ENCODE data around the gene NONO. TPM values are rescaled to one million over a fixed set of nuclear protein-coding genes. Genes with fewer than 3 reads are reported as not detected.

The NONO gene, protein sequence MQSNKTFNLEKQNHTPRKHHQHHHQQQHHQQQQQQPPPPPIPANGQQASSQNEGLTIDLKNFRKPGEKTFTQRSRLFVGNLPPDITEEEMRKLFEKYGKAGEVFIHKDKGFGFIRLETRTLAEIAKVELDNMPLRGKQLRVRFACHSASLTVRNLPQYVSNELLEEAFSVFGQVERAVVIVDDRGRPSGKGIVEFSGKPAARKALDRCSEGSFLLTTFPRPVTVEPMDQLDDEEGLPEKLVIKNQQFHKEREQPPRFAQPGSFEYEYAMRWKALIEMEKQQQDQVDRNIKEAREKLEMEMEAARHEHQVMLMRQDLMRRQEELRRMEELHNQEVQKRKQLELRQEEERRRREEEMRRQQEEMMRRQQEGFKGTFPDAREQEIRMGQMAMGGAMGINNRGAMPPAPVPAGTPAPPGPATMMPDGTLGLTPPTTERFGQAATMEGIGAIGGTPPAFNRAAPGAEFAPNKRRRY
- total RNA-seq, result 100 to 1,000 TPM; 276 to 526 (median 303) TPM

- H3K4me1 ChIP-seq (replicated peaks in 1 of 2), result peaks cover 7 to 14% of the 10 kb centered on the region in 2 donors
- 0 to 40% (median 0%) methylated on average over 2 to 11 of the region's 57 CpGs; no CpG with 5 or more reads in 7 of the 10 experiments for WGBS, 10 experiments
- H3K27ac ChIP-seq, result peak within 1 kb of the TSS; percentile 97
- in situ Hi-C loops (cut with MboI; ENCODE audit: low pct_unique_long_range_greater_than_20kb in 2 of 9, low sequenced_read_pairs in 9 of 9, unreplicated experiment in 9 of 9), result no loop called here
- peak within 1 kb of the TSS; percentile 62 to 89 (median 68) for H3K4me3 ChIP-seq
- ATAC-seq (replicated peaks in 6 of 8), result peak; percentile 84 to 92 (median 88)
Measured at GRCh38 chrX:71283403-71284143, at the start of gene NONO. Gene NONO, plus strand, starts transcription at chrX:71283635. Its CDS starts 7,003 bp downstream, at chrX:71290638.

DNA sequence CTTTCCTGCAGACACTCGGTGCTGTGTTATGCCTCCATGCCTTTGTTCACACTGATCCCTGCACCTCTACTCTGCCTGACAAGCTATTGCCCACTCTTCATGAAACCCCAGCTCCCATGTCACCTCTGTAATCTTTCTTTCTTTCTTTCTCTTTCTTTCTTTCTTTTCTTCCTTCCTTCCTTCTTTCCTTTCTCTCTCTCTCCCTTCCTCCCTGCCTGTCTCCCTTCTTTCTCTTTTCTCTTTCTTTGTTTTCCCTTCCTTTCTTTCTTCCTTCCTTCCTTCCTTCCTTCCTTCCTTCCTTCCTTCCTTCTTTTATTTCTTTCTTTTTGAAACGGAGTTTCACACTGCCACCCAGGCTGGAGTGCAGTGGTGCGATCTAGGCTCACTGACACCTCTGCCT is 48.0 kb upstream of the NONO start:
- no peak for ATAC-seq (replicated peaks in 6 of 8)
- Histone ChIP-seq H3K4me3 (no peak overlapping the region), H3K4me1 (replicated peaks in 1 of 2) (no peaks in the 10 kb centered on the region), H3K27ac (no peak overlapping the region)
- in situ Hi-C loops (cut with MboI; ENCODE audit: low pct_unique_long_range_greater_than_20kb in 2 of 9, low sequenced_read_pairs in 9 of 9, unreplicated experiment in 9 of 9), result no loop called here
- WGBS, 10 experiments, result 20 to 100% (median 67%) methylated on average over 1 to 3 of the region's 3 CpGs; no CpG with 5 or more reads in 3 of the 10 experiments

- Histone ChIP-seq H3K4me1 (replicated peaks in 1 of 2) (no peaks in the 10 kb centered on the region), H3K4me3 (no peak overlapping the region), H3K27ac (no peak overlapping the region)
- in situ Hi-C loops (cut with MboI; ENCODE audit: low pct_unique_long_range_greater_than_20kb in 2 of 9, low sequenced_read_pairs in 9 of 9, unreplicated experiment in 9 of 9), result no loop called here
- no CpG with 5 or more reads among the region's 1 CpG for WGBS, 10 experiments
- no peak for ATAC-seq (replicated peaks in 6 of 8)
Measured at GRCh38 chrX:71236836-71237235, 46.6 kb upstream of the NONO start.

GRCh38 chrX:71239781-71240180 is 43.7 kb upstream of the NONO start:
- no peaks in the 10 kb centered on the region for H3K4me1 ChIP-seq (replicated peaks in 1 of 2)
- in situ Hi-C loops (cut with MboI; ENCODE audit: low pct_unique_long_range_greater_than_20kb in 2 of 9, low sequenced_read_pairs in 9 of 9, unreplicated experiment in 9 of 9), result no loop called here
- no peak overlapping the region for H3K27ac ChIP-seq
- ATAC-seq (replicated peaks in 6 of 8), result peak in 1 of 8 experiments; percentile 28
- H3K4me3 ChIP-seq, result no peak overlapping the region
- 20 to 73% methylated on average over 1 to 2 of the region's 3 CpGs; no CpG with 5 or more reads in 8 of the 10 experiments for WGBS, 10 experiments

- 100% methylated on average over 2 of the region's 6 CpGs; no CpG with 5 or more reads in 9 of the 10 experiments for WGBS, 10 experiments
- no peak overlapping the region for H3K27ac ChIP-seq
- H3K4me1 ChIP-seq (replicated peaks in 1 of 2), result no peaks in the 10 kb centered on the region
- no peak overlapping the region for H3K4me3 ChIP-seq
- in situ Hi-C loops (cut with MboI; ENCODE audit: low pct_unique_long_range_greater_than_20kb in 2 of 9, low sequenced_read_pairs in 9 of 9, unreplicated experiment in 9 of 9), result no loop called here
- no peak for ATAC-seq (replicated peaks in 6 of 8)
Measured at GRCh38 chrX:71241301-71241700, 42.1 kb upstream of the NONO start.

DNA sequence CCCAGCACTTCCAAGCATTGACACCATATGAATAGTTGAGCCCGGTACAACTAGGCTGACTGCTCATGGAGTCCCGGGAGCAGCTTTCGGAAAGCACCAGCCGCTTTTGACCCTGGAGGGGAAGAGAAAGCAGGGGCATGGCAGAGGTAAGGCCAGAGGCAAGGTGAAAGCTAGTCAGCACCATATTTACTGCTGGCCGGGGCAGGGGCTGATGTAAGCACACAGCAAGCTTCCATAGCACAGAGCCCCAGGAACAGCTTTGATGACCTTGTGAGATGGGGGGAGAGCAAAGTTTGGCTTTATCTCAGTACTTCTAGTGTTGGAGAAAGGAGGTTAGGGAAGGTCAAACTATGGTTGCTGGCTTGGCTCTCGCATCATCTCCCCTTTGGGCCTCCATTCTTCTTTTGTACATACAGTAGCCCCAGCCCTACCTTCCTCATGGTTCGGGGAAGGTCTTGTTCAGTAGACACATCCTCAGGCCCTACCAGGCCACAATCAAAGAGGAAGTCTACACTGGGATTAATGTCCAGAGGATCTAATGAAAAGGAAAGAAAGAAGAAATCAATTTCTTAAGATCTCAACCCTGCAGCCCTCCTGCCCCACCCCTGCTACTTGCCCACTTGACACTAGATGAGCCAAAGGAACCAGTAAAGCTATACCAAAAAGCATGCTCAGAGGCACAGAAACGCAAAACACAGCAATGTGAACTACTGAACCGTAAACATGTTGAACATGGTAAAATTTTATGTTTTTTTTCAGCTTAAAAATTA is 38.9 kb upstream of the NONO start:
- no peak for ATAC-seq (replicated peaks in 6 of 8)
- Histone ChIP-seq H3K4me3 (no peak overlapping the region), H3K4me1 (replicated peaks in 1 of 2) (no peaks in the 10 kb centered on the region), H3K27ac (no peak overlapping the region)
- 26 to 100% (median 90%) methylated on average over 1 to 3 of the region's 9 CpGs; no CpG with 5 or more reads in 4 of the 10 experiments for WGBS, 10 experiments
- in situ Hi-C loops (cut with MboI; ENCODE audit: low pct_unique_long_range_greater_than_20kb in 2 of 9, low sequenced_read_pairs in 9 of 9, unreplicated experiment in 9 of 9), result no loop called here

GRCh38 chrX:71245159-71245558 is 38.3 kb upstream of the NONO start:
- H3K4me1 ChIP-seq (replicated peaks in 1 of 2), result no peaks in the 10 kb centered on the region
- in situ Hi-C loops (cut with MboI; ENCODE audit: low pct_unique_long_range_greater_than_20kb in 2 of 9, low sequenced_read_pairs in 9 of 9, unreplicated experiment in 9 of 9), result no loop called here
- no peak for ATAC-seq (replicated peaks in 6 of 8)
- 50 to 100% (median 81%) methylated on average over 1 to 2 of the region's 2 CpGs; no CpG with 5 or more reads in 6 of the 10 experiments for WGBS, 10 experiments
- H3K4me3 ChIP-seq, result no peak overlapping the region
- no peak overlapping the region for H3K27ac ChIP-seq

DNA sequence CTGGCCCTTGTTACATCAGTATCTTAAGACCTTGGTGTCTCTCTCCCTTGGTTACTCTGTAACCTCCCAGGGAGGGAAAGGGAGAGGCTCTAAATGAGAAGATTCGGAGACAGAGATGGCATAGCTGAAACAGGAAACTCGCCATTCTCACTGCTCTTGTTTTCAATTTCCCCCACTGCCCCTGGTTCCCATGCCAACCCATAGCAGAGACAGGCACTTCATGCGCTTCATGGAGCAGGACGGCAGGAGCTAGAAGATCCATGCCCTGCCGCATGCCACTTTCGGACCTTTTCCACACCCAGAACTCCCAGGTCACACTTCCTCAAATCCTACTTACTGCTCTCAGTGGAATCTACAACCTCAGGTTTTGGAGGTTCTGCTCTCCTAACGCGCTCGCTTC is 32.6 kb upstream of the NONO start:
- H3K4me1 ChIP-seq (replicated peaks in 1 of 2), result peaks cover 14 to 17% of the 10 kb centered on the region in 2 donors
- 59 to 100% (median 60%) methylated on average over 1 to 3 of the region's 9 CpGs; no CpG with 5 or more reads in 7 of the 10 experiments for WGBS, 10 experiments
- in situ Hi-C loops (cut with MboI; ENCODE audit: low pct_unique_long_range_greater_than_20kb in 2 of 9, low sequenced_read_pairs in 9 of 9, unreplicated experiment in 9 of 9), result no loop called here
- H3K27ac ChIP-seq, result no peak overlapping the region
- no peak overlapping the region for H3K4me3 ChIP-seq
- no peak for ATAC-seq (replicated peaks in 6 of 8)

GRCh38 chrX:71251466-71251973 is 31.9 kb upstream of the NONO start:
- no peak overlapping the region for H3K27ac ChIP-seq
- H3K4me3 ChIP-seq, result no peak overlapping the region
- peaks cover 14 to 17% of the 10 kb centered on the region in 2 donors for H3K4me1 ChIP-seq (replicated peaks in 1 of 2)
- WGBS, 10 experiments, result no CpG with 5 or more reads among the region's 8 CpGs
- no peak for ATAC-seq (replicated peaks in 6 of 8)
- in situ Hi-C loops (cut with MboI; ENCODE audit: low pct_unique_long_range_greater_than_20kb in 2 of 9, low sequenced_read_pairs in 9 of 9, unreplicated experiment in 9 of 9), result no loop called here

GRCh38 chrX:71252221-71252620 is 31.2 kb upstream of the NONO start:
- WGBS, 10 experiments, result no CpG with 5 or more reads among the region's 2 CpGs
- Histone ChIP-seq H3K4me1 (replicated peaks in 1 of 2) (peaks cover 14 to 17% of the 10 kb centered on the region in 2 donors), H3K27ac (no peak overlapping the region), H3K4me3 (peak overlapping the region in 3 of 5 donors; percentile 76 to 86 (median 84))
- in situ Hi-C loops (cut with MboI; ENCODE audit: low pct_unique_long_range_greater_than_20kb in 2 of 9, low sequenced_read_pairs in 9 of 9, unreplicated experiment in 9 of 9), result no loop called here
- no peak for ATAC-seq (replicated peaks in 6 of 8)

- Histone ChIP-seq H3K27ac (peak overlapping the region; percentile 85 to 92), H3K4me1 (replicated peaks in 1 of 2) (peaks cover 14 to 17% of the 10 kb centered on the region in 2 donors), H3K4me3 (peak overlapping the region; percentile 76 to 99 (median 86))
- in situ Hi-C loops (cut with MboI; ENCODE audit: low pct_unique_long_range_greater_than_20kb in 2 of 9, low sequenced_read_pairs in 9 of 9, unreplicated experiment in 9 of 9), result no loop called here
- ATAC-seq (replicated peaks in 6 of 8), result peak in 3 of 8 experiments; percentile 4 to 28 (median 17)
- WGBS, 10 experiments, result no CpG with 5 or more reads among the region's 35 CpGs
Measured at GRCh38 chrX:71253253-71254091, 30.0 kb upstream of the NONO start.
